GM12873 (cell line): ENCODE results near the gene HDAC5.
A peak's percentile ranks its signal among the peaks of the same experiment; 100 is the strongest.

Source experiments
- TF ChIP-seq, protein P1 (sequence below): IDR thresholded peaks from 2 replicates; pipeline ENCODE4 v1.5.1; 2012; ENCODE audit warnings: low read depth, mild to moderate bottlenecking, moderate library complexity, low read length, control low read depth; ENCODE audit not compliant: insufficient read depth; ENCODE audit errors: missing control alignments

Gene HDAC5

DNA sequence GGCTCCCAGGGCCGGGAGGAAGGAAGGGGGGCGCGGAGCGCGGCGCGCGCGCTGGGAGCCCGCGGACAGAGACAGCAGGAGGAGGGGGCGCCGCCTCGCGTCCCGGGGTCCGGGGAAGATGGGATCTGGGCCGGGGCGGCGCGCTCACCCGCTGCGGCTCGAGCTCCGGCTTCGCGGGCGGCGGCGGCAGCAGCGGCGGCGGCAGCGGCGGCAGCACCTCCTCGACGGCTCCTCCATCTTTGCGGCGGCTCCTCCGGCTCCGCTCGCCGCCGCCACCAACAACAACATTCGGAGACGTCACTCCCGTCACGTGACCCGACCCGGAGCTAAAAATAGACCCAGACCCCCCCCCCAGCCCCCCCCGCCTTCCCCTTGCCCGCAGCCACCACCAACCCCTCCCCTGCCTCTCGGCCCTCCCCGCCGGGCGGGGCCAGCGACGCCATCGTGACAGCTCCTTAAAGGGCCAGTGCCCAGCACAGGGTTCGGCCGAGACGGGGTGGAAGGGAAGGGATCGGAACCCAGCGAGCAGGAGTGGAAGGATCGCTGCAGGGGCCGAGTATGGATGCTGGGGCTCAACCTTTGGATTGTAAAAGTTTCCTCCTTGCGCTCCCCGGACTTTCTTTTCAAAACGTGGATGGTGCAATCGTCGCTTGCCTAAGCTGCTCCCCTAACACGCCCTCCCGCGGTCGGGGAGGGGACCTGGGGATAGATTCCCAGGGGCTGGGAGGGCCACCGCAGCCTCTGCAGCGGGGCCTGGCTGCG, at the start of gene HDAC5:
TSS of gene HDAC5 (minus strand) at position 286 of the 762 bp plus-strand sequence. CDS start 6,126 bp downstream, outside the sequence.
- TF ChIP-seq, protein P1, sequence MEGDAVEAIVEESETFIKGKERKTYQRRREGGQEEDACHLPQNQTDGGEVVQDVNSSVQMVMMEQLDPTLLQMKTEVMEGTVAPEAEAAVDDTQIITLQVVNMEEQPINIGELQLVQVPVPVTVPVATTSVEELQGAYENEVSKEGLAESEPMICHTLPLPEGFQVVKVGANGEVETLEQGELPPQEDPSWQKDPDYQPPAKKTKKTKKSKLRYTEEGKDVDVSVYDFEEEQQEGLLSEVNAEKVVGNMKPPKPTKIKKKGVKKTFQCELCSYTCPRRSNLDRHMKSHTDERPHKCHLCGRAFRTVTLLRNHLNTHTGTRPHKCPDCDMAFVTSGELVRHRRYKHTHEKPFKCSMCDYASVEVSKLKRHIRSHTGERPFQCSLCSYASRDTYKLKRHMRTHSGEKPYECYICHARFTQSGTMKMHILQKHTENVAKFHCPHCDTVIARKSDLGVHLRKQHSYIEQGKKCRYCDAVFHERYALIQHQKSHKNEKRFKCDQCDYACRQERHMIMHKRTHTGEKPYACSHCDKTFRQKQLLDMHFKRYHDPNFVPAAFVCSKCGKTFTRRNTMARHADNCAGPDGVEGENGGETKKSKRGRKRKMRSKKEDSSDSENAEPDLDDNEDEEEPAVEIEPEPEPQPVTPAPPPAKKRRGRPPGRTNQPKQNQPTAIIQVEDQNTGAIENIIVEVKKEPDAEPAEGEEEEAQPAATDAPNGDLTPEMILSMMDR = peak; percentile 70

DNA sequence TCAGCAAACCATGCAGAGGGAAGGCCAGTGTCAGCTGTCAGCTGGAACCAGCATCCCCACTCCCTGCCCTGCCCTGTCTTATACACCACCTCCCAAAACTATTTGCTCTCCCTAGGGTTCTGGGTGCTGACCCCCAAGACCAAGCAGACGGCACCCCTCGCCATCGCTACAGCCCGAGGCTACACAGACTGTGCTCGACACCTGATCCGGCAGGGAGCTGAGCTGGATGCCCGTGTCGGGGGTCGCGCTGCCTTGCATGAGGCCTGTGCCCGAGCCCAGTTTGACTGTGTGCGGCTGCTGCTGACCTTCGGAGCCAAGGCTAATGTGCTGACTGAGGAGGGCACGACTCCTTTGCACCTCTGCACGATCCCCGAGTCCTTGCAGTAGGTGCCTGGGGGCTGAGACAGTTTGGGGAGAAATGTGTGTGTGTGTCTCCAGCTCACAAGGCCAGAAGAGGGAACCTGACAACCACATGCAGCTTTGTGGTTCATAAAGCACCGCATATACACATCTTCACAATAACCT, 48.6 kb upstream of the HDAC5 start:
- TF ChIP-seq, protein P1 = no peak

DNA sequence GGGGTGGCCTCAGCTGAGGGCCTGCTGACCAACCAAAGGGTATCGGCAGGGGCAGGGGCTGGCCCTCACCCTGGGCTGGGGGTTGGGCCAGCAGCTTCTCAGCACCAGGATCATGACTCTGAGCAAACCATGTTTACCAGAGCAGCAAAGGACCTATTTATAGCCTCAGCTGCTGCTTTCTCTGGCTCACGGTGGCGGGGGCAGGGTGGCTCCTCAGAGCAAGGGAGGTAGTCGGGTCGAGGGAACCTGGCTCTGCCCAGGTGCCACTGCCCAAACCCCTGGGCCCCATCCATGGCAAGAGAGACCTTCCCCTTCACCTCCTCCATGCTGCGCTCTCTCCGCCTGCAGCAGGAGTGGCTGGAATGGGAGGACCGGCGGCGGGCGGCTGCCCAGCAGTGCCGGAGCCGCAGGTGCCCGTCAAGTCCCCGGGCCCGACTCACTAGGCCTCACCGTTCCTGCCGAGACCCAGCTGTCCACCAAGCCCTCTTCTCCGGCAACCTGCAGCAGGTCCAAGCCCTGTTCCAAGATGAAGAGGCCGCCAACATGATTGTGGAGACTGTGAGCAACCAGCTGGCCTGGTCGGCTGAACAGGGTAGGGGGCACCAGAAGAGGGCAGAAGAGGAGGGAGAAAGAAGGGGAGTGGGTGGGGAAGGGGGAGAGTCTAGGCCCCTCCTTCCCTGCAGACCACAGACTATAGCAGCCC, 47.2 kb upstream of the HDAC5 start, which contains the start of gene ASB16:
TSS of gene ASB16 (plus strand) at position 206 of the 703 bp plus-strand sequence. CDS start at position 292, 86 bp downstream.
- TF ChIP-seq, protein P1 = no peak

DNA sequence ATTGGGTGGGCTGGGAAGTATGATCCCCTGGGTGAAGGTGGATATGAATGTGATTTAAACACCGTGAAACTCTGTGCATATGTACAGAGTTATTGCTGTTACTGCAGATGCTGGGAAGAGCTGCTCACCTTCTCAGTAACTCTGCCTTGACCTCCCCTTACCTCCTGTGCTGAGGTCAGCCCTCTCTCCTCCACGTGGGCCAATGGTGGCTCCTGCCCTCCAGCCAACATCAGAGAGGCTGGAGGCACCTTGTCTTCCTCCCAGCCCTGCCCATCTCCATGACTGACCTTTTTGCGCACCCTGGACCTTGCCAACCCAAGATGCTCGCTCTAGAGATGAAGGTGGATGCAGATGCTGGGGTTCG, 46.7 kb upstream of the HDAC5 start:
- TF ChIP-seq, protein P1 = no peak

DNA sequence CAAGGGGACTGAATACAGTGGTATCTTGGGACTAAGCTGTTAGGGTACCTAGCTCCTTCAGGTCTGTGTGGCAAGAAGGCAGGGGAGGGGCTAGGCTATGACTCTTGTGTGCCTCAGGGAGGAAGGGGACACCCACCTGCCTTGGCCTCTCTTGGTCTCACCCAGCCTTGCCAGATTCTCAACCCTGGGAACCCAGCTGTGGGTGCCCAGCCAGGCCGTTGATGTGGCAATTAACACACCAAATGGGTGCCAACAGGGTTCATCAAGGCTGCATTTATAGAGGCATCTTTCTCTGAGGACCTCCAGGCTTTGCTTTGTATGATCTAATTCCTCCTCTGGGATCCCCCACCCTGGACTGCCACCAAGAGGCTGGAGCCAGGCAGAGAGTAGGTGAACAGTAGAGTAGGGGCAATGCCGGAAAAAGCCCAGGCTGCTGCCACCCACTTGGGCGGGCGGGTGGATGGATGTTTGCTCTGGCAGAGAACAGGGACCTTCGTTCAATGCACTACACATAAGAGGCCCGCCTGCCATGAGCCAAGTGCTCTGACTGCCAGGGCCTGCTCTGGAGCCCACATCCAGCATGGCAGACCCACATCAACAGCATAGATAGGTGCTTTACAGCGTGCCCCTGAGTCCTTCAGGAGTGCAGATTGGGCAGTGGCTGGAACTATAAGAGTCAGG, 43.9 kb upstream of the HDAC5 start:
- TF ChIP-seq, protein P1 = no peak

DNA sequence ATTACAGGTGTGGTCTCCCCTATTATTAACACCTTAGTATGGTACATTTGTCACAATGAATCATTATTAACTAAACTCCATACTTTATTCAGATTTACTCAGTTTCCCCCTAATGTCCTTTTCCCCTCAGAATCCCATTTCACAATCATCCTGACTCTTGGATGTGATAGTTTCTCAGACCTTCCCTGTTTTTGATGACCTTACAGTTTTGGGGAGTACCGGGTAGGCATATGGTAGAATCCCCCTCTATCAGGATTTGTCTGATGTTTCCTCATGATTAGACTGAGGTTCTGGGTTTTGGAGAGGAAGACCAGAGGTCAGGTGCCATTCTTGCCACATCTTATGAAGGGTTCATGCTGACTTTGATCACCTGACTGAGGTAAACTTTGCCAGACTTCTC, 41.0 kb upstream of the HDAC5 start:
- TF ChIP-seq, protein P1 = no peak

DNA sequence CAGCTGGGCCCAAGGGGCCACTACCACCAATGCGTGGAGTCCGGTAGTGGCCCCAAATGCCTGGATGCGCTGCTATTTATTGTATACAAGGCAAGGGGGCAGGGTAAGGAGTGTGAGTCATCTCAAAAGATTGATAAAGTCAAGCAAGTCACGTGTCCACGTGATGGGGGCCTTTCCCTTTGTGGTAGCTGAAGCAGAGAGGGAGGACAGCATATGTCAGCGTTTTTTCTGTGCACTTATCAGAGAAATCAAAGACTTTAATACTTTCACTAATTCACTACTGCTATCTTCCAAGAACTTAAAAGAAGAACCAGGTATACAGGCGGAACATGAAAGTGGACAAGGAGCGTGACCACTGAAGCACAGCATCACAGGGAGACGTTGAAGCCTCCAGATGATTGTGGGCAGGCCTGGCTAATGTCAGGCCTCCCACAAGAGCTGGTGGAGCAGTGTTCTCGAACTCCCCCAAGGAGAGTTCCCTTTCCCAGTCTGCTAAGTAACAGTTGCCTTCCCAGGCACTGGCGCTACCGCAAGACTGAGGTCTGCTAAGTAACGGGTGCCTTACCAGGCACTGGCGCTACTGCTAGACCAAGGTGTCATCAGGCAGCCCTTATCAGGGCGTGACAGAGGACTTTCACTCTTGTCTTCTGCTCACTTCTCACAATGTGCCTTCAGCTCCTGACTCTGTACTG, 36.2 kb upstream of the HDAC5 start:
- TF ChIP-seq, protein P1 = no peak
